ENCODE measurements around the gene NPTN.

Gene NPTN

DNA sequence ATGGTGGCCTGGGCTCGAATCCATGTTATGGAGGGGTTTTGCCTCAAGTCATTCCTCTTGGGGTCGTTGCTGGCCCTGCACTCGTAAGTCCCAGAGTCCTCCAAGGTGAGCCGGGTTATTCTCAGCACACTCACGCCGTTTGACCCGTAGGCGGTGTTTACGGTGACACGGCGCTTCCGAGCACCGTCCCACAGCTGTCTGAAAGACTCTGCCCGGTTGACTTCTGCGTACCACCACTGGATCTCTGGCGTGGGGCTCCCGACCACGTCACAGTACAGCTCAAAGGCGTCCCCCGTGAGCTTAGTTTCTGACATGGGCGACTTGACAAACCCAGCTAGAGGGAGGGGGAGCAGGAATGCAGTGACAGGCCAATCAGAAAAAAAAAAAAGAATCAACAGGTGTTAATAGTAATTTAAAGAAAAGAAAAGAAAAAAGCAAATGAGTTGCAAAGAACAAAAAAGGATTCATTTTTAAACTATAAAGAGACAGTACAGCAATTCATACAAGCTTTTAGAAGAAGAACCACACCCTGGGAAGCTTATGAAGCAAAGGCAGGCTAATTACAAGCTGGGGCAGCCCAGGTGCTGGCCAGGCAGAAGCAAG is 36.1 kb downstream of the NPTN start:
- no peak for DNase-seq
- no peaks in the 10 kb centered on the region for H3K9me3 Mint-ChIP-seq
- no peaks in the 10 kb centered on the region for H3K27me3 Mint-ChIP-seq (ENCODE audit: low read depth, poor library complexity)
- TF ChIP-seq, protein P1, sequence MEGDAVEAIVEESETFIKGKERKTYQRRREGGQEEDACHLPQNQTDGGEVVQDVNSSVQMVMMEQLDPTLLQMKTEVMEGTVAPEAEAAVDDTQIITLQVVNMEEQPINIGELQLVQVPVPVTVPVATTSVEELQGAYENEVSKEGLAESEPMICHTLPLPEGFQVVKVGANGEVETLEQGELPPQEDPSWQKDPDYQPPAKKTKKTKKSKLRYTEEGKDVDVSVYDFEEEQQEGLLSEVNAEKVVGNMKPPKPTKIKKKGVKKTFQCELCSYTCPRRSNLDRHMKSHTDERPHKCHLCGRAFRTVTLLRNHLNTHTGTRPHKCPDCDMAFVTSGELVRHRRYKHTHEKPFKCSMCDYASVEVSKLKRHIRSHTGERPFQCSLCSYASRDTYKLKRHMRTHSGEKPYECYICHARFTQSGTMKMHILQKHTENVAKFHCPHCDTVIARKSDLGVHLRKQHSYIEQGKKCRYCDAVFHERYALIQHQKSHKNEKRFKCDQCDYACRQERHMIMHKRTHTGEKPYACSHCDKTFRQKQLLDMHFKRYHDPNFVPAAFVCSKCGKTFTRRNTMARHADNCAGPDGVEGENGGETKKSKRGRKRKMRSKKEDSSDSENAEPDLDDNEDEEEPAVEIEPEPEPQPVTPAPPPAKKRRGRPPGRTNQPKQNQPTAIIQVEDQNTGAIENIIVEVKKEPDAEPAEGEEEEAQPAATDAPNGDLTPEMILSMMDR (IDR thresholded peaks at IDR 0.05), result no peak
- H3K4me3 Mint-ChIP-seq, result no peak overlapping the region
- H3K4me1 Mint-ChIP-seq, result peaks cover 42% of the 10 kb centered on the region
- peak overlapping the region; percentile 17 for H3K27ac Mint-ChIP-seq
- peaks cover 4% of the 10 kb centered on the region for H3K36me3 Mint-ChIP-seq (ENCODE audit: low read depth)

DNA sequence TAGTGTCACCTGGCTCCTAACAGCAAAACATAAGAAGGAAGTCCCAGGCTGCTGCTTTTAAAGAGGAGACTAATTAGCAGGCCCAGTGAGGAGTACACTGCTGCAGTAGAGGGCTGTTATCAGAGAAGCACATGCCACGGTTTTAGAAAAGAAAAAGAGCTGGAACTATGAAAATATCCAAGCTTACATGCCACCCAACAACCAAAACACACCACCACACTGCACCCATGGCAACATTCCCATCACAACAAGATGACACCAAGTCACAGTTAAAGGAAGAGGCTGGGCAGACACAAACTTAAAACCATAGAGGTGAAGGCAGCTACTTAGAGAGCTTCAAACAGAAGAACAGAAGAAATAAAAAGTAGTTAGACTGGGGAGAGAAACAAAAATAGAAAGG is 37.0 kb downstream of the NPTN start:
- H3K4me3 Mint-ChIP-seq, result no peak overlapping the region
- peak overlapping the region; percentile 8 for H3K27ac Mint-ChIP-seq
- DNase-seq, result no peak
- no peaks in the 10 kb centered on the region for H3K27me3 Mint-ChIP-seq (ENCODE audit: low read depth, poor library complexity)
- TF ChIP-seq, protein P1 (IDR thresholded peaks at IDR 0.05), result no peak
- H3K4me1 Mint-ChIP-seq, result peaks cover 48% of the 10 kb centered on the region
- no peaks in the 10 kb centered on the region for H3K9me3 Mint-ChIP-seq
- peaks cover 12% of the 10 kb centered on the region for H3K36me3 Mint-ChIP-seq (ENCODE audit: low read depth)

DNA sequence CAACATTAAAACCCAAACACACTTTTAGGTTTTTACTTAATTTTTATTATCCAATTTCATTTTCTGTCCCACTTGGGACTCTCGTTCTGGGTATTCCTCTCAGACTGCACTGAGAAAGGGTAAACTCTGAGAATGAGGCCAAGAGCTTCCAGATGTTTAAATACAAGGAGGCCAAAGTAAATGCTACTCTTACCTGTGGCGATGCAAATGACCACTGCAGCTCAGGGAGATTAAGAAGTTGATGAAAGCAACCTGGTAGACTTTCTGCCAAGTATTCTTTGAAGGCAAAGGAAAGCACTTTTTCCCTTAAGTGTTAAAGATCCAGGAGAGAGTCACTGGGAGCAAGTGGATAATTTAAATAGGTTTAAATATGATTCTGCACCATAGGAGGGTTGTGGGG is 39.1 kb downstream of the NPTN start:
- no peaks in the 10 kb centered on the region for H3K9me3 Mint-ChIP-seq
- TF ChIP-seq, protein P1 (IDR thresholded peaks at IDR 0.05), result no peak
- H3K27ac Mint-ChIP-seq, result no peak overlapping the region
- DNase-seq, result no peak
- H3K27me3 Mint-ChIP-seq (ENCODE audit: low read depth, poor library complexity), result no peaks in the 10 kb centered on the region
- peaks cover 17% of the 10 kb centered on the region for H3K36me3 Mint-ChIP-seq (ENCODE audit: low read depth)
- H3K4me3 Mint-ChIP-seq, result no peak overlapping the region
- H3K4me1 Mint-ChIP-seq, result peaks cover 44% of the 10 kb centered on the region

DNA sequence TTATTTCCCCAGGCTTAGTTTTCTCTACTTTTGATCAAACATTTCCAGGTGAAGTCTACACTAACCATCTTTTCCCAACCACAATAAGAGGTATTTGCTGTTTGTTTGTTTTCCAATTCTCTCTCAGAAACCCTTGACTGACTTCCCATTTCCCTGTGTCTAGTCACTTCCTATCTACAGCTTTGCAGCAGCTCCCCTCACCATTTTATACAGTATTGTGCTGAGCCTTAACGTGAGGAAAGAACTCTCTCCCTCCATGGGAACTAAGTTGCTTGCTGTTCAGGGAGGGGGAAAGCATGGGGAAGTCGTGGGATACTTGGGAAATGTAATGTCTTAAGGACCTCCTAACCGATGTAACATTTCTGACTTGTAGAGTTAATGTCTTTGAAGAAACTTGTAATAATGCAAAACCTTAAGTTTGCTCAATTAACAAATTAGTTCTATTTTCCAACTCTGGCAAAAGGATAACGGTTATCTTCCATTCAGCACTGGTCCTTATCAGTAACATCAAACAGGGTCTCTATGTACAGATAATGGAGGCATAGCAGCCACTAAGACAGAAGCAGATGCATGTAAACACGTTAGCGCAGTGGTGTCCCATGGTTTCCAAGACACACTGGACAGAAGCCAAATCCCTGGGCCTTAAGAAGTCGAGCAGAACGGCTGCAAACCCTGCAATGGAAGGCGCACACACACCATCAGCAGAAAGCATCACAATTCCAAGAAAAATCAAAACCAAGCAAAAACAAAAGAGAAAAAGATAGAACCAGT is 39.7 kb downstream of the NPTN start:
- DNase-seq, result no peak
- Mint-ChIP-seq H3K27me3 (ENCODE audit: low read depth, poor library complexity) (no peaks in the 10 kb centered on the region), H3K4me3 (no peak overlapping the region), H3K9me3 (no peaks in the 10 kb centered on the region), H3K27ac (peak overlapping the region; percentile 72), H3K4me1 (peaks cover 38% of the 10 kb centered on the region), H3K36me3 (ENCODE audit: low read depth) (peaks cover 24% of the 10 kb centered on the region)
- TF ChIP-seq, protein P1 (IDR thresholded peaks at IDR 0.05), result no peak

DNA sequence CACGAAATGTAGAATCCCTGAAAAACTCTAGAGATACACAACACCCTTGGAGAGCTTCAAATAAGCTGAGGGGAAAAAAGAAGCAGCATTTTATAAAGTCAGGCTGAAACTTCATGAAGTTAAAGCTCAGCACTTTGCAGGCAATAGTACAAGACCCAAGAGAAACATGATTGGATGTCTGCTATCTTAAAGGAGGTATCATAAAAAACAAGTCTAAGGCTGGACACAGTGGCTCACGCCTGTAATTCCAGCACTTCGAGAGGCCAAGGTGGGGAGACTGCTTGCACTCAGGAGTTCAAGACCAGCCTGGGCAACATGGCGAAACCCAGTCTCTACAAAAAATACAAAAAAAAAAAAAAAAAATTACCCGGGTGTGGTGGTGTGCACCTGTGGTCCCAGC is 42.9 kb downstream of the NPTN start:
- H3K4me3 Mint-ChIP-seq, result no peak overlapping the region
- no peaks in the 10 kb centered on the region for H3K27me3 Mint-ChIP-seq (ENCODE audit: low read depth, poor library complexity)
- H3K36me3 Mint-ChIP-seq (ENCODE audit: low read depth), result peaks cover 46% of the 10 kb centered on the region
- TF ChIP-seq, protein P1 (IDR thresholded peaks at IDR 0.05), result no peak
- peaks cover 10% of the 10 kb centered on the region for H3K4me1 Mint-ChIP-seq
- DNase-seq, result no peak
- no peak overlapping the region for H3K27ac Mint-ChIP-seq
- no peaks in the 10 kb centered on the region for H3K9me3 Mint-ChIP-seq

DNA sequence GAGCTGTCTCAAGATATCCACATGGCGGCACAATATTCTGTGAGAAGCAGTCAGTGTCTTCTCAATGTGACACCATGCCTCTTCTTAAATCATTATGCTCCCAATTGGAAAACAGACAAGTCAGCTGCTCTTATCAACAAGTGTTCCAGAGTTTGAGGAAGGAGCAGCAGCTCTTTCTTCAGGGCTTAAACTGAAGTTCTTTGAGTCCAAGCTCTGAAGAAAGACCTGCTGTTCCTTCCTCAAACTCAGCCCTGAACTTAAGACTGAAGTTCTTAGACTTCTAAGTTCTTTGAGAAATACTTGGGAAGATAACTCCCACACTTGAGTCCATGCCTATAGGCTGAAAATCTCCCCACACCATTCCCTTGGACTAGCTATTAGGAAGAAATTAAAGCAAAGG is 43.4 kb downstream of the NPTN start:
- no peak overlapping the region for H3K4me3 Mint-ChIP-seq
- no peak for DNase-seq
- H3K27me3 Mint-ChIP-seq (ENCODE audit: low read depth, poor library complexity), result peaks cover 4% of the 10 kb centered on the region
- TF ChIP-seq, protein P1 (IDR thresholded peaks at IDR 0.05), result no peak
- no peak overlapping the region for H3K27ac Mint-ChIP-seq
- H3K4me1 Mint-ChIP-seq, result peaks cover 9% of the 10 kb centered on the region
- H3K9me3 Mint-ChIP-seq, result no peaks in the 10 kb centered on the region
- peaks cover 51% of the 10 kb centered on the region for H3K36me3 Mint-ChIP-seq (ENCODE audit: low read depth)

Measured in nephron progenitor cell (in vitro differentiated cells).